HCT116 (cell line): ENCODE results near the gene CACNA1C.

Source experiments
- CEBPB ChIP-seq: IDR thresholded peaks from 2 replicates; pipeline ENCODE4 v1.6.1; 2012; ENCODE audit warnings: low read depth
- EZH2phosphoT487 ChIP-seq: fragments of 200-600 bp; IDR thresholded peaks from 2 replicates; pipeline ENCODE4 v1.6.1; 2018; ENCODE audit warnings: antibody characterized with exemption, borderline replicate concordance
- POLR2A ChIP-seq: IDR thresholded peaks from 2 replicates; pipeline ENCODE4 v1.7.0; 2011; ENCODE audit warnings: borderline replicate concordance; ENCODE audit not compliant: insufficient read depth, insufficient read length; ENCODE audit errors: extremely low read depth

DNA sequence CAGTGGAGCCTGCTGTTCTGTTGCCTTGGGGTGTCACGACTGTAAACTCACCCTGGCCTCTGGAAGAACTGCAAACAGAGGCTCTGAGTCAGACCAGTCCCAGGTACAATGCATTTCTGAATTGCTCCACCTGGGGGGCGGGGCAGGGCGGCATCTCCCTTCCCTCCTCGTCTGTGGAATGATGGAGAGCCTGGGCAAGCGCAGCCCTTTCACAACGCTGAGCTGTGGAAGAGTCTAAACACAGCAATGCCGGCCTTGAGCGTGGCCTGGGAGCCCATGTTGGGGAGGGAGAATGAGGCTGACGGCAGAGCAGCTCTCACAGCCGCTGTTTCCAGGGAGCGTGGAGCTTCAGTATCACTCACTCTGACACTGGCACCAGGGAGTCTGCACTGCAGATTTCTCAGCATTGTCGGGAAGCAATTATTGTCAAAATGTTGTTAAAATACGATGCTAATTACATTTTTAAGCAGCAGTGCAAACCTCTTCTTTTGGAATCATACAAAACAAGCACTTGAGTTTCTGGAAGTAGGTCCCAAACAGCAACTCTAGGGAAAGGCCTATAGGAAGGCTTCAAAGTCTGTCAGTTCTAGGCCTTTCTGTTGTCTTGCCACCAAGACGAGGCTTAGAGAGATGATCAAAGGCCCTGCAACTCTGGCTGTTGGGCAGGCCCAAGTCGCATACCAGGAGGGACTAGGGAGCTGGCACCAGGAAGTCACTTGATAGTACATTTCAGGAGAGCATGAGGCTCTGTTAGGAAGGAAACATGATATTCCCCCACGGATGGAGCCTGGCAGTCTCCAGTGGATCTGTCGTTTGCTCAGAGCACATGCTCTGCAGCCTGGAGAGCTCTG is 498.0 kb downstream of the CACNA1C start:
- no peak for TF ChIP-seq POLR2A
- TF ChIP-seq EZH2phosphoT487: no peak
- no peak for TF ChIP-seq CEBPB
